Measurements from ENCODE around the gene LCE3D. TPM values are rescaled to one million over a fixed set of nuclear protein-coding genes. Genes with fewer than 3 reads are reported as not detected.
"Not testable (repeated sequence)": the region's sequence is repeated elsewhere in the genome, so short reads cannot be mapped to it uniquely, and the experiment has no call there.

LCE3D gene
- total RNA-seq, 4 donors from 2014 or later: 3.7 to 27.1 (median 15.4) TPM

DNA sequence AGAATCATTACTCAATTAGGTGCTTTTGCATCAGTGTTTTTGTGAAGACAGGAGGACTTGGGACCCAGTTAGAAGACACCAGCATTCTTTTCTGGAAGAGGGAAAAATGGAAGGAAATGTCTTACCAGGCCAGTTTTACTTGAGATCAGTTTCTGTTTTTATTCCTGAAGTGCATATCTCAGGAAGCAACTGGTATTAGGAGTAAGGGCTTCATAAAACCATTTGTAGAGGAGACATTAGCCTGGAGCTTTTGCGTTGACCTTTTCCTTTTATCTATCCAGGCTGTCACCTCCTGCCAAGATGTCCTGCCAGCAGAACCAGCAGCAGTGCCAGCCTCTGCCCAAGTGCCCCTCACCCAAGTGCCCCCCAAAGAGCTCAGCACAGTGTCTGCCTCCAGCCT is 33.2 kb upstream of the LCE3D start, which contains the start of gene LCE3B:
LCE3B (plus strand) TSS at position 301 of the 400 bp plus-strand sequence; CDS start at position 301, 0 bp downstream.
- peaks cover 9% of the 10 kb centered on the region for H3K9me3 ChIP-seq
- no peak for DNase-seq (ENCODE audit: low spot score in 2 of 2)
- H3K36me3 ChIP-seq: no peaks in the 10 kb centered on the region
- no peaks in the 10 kb centered on the region for H3K4me1 ChIP-seq
- no CpG with 5 or more reads among the region's 1 CpG for WGBS
- H3K27ac ChIP-seq: no peak within 1 kb of the TSS
- TF ChIP-seq POLR2A (IDR thresholded peaks at IDR 0.05): no peak
- no peak for TF ChIP-seq EP300 (IDR thresholded peaks at IDR 0.05)
- no peak for TF ChIP-seq POLR2AphosphoS5 (IDR thresholded peaks at IDR 0.05)
- TF ChIP-seq, protein P1, sequence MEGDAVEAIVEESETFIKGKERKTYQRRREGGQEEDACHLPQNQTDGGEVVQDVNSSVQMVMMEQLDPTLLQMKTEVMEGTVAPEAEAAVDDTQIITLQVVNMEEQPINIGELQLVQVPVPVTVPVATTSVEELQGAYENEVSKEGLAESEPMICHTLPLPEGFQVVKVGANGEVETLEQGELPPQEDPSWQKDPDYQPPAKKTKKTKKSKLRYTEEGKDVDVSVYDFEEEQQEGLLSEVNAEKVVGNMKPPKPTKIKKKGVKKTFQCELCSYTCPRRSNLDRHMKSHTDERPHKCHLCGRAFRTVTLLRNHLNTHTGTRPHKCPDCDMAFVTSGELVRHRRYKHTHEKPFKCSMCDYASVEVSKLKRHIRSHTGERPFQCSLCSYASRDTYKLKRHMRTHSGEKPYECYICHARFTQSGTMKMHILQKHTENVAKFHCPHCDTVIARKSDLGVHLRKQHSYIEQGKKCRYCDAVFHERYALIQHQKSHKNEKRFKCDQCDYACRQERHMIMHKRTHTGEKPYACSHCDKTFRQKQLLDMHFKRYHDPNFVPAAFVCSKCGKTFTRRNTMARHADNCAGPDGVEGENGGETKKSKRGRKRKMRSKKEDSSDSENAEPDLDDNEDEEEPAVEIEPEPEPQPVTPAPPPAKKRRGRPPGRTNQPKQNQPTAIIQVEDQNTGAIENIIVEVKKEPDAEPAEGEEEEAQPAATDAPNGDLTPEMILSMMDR (IDR thresholded peaks at IDR 0.05): no peak
- H3K27me3 ChIP-seq: no peaks in the 10 kb centered on the region
- H3K4me3 ChIP-seq: no peak within 1 kb of the TSS

DNA sequence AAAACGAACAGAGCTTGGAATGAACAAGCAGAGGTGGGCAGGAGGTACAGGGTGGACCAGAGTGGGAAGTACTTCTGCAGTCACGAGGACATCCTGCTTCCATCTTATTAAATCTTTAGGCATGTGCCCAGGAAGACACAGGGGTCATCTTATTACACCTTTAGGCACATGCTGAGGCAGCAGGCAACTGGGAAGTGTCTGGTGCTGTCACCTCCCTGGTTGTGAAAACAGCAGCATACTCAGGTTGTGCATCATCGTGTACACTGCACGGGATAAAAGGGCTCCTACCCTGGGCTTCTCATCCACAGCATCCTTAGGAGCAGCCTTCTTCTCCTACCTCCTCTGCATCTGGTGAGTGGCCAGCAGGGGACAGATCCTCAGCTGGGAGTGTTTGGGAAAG is 19.6 kb upstream of the LCE3D start, which contains the start of gene LCE3C:
LCE3C (plus strand) TSS at position 301 of the 400 bp plus-strand sequence. CDS start 498 bp downstream, outside the sequence.
- whole genome bisulfite sequencing: no CpG with 5 or more reads among the region's 4 CpGs
- DNase-seq (ENCODE audit: low spot score in 2 of 2): no peak
- TF ChIP-seq POLR2A (IDR thresholded peaks at IDR 0.05) (no peak), EP300 (IDR thresholded peaks at IDR 0.05) (no peak), POLR2AphosphoS5 (IDR thresholded peaks at IDR 0.05) (no peak)
- TF ChIP-seq, protein P1 (IDR thresholded peaks at IDR 0.05): no peak
- Histone ChIP-seq H3K36me3 (no peaks in the 10 kb centered on the region), H3K27me3 (no peaks in the 10 kb centered on the region), H3K27ac (no peak within 1 kb of the TSS), H3K4me3 (no peak within 1 kb of the TSS), H3K9me3 (no peaks in the 10 kb centered on the region), H3K4me1 (no peaks in the 10 kb centered on the region)

DNA sequence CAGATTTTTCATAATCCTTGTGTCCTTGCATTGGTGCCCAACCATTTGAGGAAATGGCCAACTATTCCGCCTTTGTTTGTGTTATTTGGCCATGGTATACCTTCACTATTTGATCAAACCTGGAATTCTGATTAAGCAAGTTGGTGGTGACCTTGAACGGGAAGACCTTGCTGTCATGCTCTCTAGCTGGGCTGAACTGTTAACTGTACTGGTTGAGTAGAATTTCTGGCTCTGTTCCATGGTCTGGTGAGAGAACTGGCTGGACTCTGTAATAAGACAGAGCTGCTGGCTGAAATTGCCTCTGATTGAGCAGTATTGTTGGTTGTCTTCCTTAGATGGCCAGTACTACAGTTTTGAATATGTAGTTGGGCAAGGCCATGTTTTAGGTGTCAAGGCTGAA is 16.7 kb upstream of the LCE3D start:
- no peak for DNase-seq (ENCODE audit: low spot score in 2 of 2)
- Histone ChIP-seq H3K36me3 (no peaks in the 10 kb centered on the region), H3K4me3 (no peak overlapping the region), H3K4me1 (no peaks in the 10 kb centered on the region), H3K27me3 (no peaks in the 10 kb centered on the region), H3K9me3 (no peaks in the 10 kb centered on the region), H3K27ac (no peak overlapping the region)
- TF ChIP-seq POLR2A (IDR thresholded peaks at IDR 0.05): no peak
- TF ChIP-seq, protein P1 (IDR thresholded peaks at IDR 0.05): no peak
- no peak for TF ChIP-seq EP300 (IDR thresholded peaks at IDR 0.05)
- WGBS: no CpG with 5 or more reads among the region's 2 CpGs

DNA sequence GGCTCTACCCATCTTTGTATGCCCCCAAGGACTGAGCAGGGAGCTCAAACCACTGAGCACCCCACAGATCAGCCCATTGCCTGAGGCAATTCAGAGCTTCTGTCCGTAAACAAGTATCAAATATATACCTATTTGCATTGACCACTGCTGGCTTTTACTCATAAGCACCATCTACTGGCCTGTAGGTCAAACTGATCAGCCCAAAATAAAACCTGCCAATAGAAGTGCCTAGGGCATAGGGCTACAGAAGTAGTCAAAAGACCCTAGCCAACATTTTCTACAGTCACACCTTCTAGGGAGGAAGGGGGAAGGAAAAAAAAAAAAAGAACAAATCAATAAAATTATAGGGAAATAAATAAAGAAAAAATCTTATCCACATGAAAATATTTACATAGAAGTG is 5.3 kb upstream of the LCE3D start:
- Histone ChIP-seq H3K4me1 (no peaks in the 10 kb centered on the region), H3K27me3 (no peaks in the 10 kb centered on the region), H3K36me3 (no peaks in the 10 kb centered on the region), H3K4me3 (no peak overlapping the region), H3K9me3 (no peaks in the 10 kb centered on the region), H3K27ac (no peak overlapping the region)
- no CpG with 5 or more reads among the region's 1 CpG for WGBS
- no peak for DNase-seq (ENCODE audit: low spot score in 2 of 2)
- TF ChIP-seq, protein P1 (IDR thresholded peaks at IDR 0.05): no peak
- TF ChIP-seq POLR2AphosphoS5 (IDR thresholded peaks at IDR 0.05) (no peak), POLR2A (IDR thresholded peaks at IDR 0.05) (no peak), EP300 (IDR thresholded peaks at IDR 0.05) (no peak)

DNA sequence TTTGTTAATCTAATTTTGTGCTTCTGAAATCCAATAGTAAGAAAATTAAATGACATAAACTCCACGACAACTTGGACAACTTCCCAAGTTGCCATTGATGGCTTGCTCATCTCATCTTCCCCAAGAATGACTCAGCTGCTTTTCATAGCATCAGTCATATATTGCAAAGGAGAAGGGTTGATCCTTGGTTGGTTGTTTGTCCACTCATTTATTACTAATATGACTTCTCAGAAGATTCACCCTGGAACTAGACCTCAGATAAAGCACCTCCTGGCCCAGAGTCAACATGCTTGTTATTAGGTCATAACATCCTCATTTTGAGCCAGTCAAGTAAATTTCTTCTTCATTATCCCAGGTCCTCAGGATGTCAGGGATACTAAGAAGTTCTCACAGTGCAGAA is 2.3 kb upstream of the LCE3D start:
- DNase-seq (ENCODE audit: low spot score in 2 of 2): no peak
- H3K4me3 ChIP-seq: no peak overlapping the region
- no peaks in the 10 kb centered on the region for H3K27me3 ChIP-seq
- no peaks in the 10 kb centered on the region for H3K4me1 ChIP-seq
- 58% methylated on average over 1 of the region's 1 CpG for WGBS
- no peaks in the 10 kb centered on the region for H3K36me3 ChIP-seq
- TF ChIP-seq POLR2AphosphoS5 (IDR thresholded peaks at IDR 0.05): no peak
- TF ChIP-seq, protein P1 (IDR thresholded peaks at IDR 0.05): no peak
- no peak for TF ChIP-seq POLR2A (IDR thresholded peaks at IDR 0.05)
- TF ChIP-seq EP300 (IDR thresholded peaks at IDR 0.05): no peak
- H3K9me3 ChIP-seq: no peaks in the 10 kb centered on the region
- no peak overlapping the region for H3K27ac ChIP-seq

DNA sequence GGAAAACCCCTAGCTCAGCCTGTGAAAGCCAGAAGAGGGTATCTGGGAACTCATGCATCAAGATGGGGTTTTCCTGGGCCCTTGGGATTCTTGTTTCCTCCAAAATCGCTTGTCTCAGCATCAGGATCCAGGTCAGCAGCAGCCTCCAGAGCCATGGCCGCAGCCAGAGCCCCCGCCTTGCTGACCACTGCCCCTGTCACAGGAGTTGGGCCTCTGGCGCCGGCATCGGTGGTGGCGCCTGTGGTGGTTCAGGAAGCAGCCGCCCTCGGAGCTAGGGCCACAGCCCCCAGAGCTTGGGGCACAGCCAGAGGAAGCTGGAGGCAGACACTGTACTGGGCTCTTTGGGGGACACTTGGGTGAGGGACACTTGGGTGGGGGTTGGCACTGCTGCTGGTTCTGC is 790 bp downstream of the LCE3D start:
- WGBS: no CpG with 5 or more reads among the region's 9 CpGs
- H3K27ac ChIP-seq; H3K9me3 ChIP-seq; H3K4me1 ChIP-seq; H3K36me3 ChIP-seq; H3K27me3 ChIP-seq; H3K4me3 ChIP-seq; DNase-seq (ENCODE audit: low spot score in 2 of 2): not testable (repeated sequence)

All from suprapubic skin (tissue), 4 donors.